NCI-H1048 (cell line): ENCODE measurements around the gene ACOXL.

Experiments
- DNase-seq: peaks from one replicate; lab custom pipeline; 2025; lab: John Stamatoyannopoulos, UW

ACOXL gene

DNA sequence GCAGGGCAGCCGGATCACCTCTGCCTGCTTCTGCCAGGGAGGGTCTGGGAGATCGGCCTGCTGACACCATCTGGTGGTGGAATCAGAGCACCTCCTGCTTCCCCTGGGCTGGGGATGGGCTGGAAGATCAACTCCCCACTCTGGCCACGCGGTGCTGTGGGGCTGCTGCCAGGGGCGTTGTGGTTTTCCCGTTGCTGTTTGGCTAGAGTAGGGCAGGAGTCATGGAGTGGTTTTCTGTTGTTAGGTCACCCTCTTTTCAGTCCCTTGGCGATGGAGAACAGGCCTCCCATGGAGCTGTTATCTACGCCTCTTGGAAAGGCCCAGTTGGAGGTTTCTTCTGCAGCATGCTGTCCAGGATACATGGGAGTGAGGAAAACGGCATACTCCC lies 403.5 kb downstream of the ACOXL start:
- DNase-seq, result no peak

DNA sequence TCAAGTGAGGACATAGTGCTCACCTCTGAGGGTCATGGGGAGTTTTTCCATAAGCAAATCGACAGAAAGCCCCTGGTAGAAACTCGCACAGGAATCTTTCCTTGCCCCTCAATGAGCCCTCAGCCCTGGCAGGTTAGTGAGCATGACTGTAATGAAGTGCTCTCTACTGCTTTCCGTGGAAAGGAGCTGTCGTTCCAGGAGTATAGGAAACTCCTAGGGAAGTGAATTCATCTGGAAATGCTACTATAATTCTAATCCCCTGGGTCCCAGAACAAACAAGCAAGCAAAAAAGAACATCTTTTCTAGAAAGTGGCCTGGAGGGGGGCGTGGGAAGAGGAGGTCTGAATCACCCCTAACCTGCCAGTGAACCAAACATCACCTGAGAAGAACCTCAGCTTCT lies 406.5 kb downstream of the ACOXL start:
- no peak for DNase-seq

DNA sequence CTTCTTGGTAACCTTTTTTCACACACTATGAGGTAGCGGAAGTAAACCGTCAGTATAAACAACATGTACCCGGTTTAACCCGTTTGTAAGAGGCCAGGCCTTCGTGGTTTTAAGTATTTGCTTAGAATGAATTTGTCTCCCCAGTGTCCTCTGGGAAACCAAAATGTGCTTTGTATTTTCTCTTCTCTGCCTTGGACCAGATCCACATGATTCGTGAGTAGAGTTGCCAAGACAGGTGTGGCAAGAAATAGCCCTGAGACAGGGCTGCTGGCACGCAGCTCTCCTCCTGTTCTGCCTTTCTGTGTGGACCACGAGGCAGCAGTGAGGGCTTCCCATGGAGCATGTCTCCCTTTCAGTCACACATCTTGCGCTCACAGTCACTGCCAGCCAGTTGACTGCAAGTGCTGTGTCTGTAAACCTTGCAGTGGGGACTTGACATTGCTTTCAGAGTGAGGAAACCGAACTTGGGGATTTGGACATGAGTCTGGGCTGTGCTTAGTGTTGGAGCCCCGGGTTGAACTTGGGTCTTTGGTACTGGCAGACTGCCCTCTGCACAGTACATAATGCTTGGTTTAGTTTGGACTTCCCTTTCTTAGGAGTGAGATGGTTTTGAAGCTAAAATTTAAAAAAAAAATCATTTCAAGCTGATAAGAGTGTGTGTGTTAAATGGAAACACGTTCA lies 407.4 kb downstream of the ACOXL start:
- no peak for DNase-seq

DNA sequence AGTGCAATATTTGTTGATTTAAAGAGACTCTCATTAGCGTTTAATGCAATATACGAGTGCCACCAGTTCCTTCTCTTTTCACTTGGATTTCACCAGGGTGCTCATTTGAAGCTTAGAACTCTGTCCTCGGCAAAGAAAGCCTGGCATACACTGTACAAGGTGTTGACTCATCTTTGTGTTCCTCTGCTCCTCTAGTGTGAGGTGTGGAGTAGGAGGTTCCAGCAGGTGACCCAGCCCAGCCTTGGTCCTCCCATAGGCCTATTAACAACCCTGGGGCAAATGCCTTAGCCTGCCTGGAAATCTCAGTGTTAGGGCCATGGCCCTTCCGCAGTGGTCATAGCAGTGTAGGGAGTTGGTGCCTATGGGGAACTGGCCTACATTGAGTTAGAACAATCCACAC lies 408.4 kb downstream of the ACOXL start:
- DNase-seq, result no peak

DNA sequence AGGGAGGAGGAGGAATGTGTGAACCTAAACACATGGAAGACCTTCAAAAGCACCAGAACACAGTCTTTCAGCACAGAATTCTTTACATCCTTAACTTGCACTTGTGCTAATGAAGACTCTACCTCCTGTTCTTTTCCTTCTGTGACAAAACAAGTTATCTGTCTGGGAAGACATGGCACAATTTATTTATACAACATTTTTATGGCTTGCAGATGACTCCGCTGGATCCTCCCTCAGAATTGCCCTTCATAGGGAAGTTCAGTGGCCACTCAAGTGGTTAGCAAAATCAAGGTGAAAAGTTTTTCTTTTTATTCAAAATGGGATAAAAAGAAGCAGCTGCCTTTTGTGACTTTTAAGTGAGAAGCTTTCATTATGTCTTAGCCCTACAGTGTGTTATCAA lies 409.7 kb downstream of the ACOXL start:
- DNase-seq, result no peak

DNA sequence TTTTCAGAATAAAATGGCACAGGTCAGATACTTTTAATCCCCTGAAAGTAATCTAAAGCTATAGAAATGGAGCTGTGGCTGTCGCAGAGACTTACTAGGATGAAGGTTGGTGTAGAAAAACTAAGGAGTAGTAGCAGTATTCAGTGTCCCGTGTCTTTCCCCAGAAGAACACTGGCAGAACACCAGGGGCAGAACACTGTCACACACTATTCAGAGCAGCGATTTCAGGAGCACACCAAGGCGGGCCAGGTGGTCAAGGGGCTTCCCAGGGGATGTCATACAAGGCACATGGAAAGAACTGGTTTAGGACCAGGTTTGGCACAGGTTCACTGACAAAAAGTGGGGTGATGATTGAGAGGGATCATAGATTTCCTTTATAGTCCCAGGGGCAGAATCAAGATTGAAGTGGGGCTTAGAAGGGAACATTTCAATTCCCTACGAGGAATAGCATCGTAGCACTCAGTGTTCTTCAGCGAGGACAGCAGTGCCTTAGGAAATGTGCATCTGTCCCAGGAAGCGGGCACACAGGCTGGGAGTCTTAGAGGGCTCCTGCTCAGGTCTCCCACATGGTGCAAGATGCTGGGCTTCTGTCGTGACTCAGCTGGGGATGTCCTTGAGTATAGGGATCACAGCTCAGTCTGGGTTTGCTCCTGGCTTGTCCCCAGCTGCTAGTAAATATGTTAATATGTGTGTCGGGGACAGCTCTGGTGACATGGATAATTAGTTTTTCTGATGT lies 410.9 kb downstream of the ACOXL start:
- DNase-seq, result no peak

DNA sequence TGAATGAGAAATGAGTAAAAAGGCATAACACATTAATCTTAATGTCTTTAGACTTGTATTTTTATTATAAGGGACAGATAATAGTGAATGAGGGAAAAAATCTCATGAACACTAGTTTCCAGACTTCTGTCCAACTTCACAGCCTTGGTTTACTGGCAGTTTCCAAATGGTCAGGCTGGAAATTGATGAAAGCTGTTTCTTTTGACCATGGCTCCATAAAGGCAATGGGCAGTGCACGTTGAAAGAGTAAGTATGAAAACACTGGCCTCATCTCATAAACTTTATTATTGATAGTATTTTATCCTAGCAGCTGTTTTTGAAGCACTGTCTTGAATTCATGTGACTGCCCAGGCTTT lies 411.4 kb downstream of the ACOXL start:
- no peak for DNase-seq

DNA sequence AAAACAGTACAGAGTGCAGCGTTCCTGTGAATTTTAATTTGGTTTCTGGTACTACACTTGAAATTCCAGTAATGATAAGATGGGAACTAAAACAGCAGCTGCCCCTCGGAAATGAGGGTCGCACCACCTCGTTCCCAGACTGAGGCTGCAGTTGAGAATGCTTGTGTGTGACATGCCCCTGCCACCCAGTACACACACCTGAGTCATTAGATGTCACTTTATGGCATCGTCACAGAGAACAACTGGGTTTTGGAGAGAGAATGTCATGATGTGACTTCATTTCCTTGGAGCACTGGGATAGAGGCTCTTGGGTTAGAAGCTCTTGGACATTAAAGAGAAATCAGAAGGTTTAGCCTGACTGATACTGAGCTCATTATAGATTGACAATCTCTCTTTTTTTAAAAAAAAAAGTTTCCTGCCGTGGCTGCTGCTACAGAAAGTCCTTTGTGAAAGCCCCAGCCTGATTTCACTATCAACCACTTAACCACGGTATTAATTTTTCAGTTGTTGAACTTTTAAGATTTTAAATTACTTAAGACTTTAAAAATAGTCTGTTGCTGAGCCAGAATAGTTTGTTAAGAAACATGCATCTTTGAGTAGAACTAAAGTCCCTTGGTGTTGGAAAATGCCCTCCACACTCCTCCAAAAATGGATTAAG lies 412.9 kb downstream of the ACOXL start:
- no peak for DNase-seq

DNA sequence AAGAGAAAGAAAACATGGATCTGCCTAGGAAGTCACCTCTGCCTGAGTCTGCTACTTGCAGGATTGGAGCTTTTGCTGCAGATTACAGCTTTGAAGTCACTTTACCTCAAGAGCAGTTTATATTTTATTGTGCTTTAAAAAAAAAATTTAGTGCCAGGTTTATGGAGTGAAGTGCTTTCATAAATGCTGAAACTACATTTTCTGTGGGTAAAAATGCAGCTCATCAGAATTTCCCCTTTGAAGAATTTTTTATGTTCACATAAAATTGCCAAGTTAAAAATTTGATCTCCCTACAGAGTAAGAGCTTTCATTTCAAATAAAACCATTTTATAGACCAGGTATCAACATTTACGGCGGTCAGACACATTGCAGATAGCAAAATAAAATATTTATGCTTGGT lies 413.6 kb downstream of the ACOXL start:
- no peak for DNase-seq

DNA sequence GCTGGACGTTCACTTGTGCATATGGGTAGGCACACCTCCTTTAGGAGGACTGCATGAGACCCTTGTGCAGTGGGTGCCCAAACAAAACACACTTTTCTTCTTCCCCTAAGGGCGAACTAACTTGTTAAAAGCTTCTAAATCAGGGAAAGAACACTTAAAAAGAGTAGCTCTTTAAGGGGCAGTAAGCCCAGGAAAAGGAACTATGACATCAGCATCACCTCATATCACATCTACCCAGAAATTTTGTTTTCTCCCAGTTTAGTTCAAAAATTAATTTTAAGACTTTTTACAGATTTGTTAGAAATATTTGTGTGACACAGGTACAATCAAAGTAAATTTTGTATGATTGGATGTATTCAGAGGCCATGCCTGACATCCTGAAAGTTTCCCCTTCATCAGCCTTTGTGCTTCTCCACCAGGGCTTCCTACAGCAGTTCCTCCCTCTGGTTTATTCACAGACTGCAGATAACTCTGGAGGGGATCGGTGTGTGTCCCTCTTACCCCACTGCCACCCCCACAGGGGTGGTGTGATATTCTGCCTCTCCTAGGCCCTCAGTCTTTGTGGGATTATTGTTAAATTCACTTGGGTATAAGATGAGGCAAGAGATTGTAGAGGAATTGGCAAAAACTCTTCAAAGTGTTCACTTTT lies 416.0 kb downstream of the ACOXL start:
- no peak for DNase-seq

DNA sequence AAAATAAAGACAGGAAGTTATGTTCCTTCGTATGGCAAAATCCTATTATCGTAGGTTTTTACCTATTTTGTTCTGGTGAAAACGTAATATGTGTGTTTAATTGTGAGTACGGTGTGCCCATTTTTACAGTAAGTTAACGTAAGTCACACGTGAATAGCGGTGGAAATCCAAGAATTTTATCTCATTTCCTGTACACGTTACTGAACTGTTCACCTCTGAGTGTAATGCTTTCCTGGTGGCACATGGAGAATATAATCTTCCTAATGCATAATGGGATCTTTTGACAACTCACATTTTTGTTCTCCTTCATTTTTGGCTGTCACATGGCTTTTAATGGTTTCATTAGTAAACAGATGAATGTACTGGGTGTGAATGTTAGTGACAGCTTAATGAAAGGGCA lies 416.6 kb downstream of the ACOXL start:
- no peak for DNase-seq

DNA sequence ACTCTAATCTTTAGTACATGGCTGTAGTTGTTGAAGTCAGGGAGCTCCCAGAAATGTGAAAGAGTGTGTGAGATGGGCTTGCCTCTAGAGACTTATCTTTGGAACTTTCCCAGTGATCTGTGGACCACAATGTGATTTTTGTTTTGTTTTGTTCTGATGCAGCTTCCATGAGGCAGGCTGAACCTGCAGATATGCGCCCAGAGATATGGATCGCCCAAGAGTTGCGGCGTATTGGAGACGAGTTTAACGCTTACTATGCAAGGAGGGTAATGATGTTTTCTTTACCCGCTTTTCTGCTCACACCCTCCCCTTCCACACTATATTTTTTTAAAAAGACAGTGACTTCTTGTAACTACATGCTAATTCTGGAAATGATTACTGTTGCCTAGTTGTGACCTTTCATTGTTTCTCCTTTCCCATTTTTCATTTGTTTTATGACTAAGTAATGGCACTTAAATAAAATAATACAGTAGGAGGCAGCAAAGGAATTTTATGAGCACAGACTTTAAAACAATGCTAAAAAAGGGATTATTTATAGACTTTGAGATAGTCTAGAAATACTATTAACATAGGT lies 417.6 kb downstream of the ACOXL start:
- no peak for DNase-seq

DNA sequence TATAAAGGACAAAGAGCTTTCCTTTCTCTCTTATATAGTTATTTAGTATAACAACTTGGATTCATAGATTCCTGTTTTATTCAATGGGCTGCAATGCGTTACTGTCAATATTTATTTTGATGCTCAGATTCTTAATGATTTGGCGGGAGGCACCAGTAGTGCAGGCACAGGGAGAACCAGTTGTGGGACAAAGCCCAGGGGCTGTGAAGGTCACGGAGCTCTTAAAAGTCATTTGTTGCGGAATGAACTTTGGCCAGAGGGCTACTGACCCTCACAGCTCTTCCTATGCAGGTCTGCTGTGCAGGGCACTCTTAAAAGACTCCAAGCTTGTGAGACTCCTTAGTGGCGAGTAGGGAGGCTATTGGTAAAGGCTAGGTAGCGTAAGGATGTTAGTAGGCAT lies 422.4 kb downstream of the ACOXL start:
- no peak for DNase-seq

DNA sequence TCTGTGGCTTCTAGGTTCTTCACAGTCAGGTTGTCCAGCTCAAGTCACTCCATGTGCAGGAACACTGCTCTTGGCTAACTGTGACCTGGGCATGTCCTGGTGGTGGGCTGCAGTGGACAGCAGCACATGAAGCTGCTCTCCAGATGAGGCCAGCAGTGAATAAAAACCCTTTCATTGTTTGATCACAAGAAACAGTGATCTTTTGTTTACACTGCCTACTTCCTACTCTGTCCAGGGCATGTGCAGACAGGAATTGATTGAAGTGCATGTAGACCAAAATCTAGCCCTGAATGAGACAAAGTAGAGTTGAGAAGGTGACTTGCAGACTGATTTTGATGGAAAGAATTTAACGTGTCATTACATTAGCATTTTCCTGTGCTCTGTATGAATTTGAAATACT lies 423.2 kb downstream of the ACOXL start:
- DNase-seq, result no peak

DNA sequence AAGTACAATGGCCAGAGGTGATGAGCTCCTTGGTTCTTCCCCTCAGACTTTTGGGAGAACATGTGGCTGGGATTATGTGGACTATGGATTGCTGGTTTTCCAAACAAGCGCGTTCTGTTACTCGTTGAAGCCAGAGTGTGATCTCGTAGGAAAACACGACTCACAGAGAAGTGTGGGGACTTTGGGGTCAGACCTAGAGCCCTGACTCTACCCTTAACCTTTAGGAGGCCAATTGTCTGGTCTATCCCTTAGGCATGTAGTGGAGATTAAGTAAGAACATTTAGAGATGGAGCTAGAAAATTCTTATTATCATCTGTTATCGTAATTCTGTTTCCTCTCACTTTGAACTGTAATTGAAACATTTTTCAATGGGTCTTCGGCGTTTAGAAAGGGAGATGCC lies 424.2 kb downstream of the ACOXL start:
- DNase-seq, result no peak

DNA sequence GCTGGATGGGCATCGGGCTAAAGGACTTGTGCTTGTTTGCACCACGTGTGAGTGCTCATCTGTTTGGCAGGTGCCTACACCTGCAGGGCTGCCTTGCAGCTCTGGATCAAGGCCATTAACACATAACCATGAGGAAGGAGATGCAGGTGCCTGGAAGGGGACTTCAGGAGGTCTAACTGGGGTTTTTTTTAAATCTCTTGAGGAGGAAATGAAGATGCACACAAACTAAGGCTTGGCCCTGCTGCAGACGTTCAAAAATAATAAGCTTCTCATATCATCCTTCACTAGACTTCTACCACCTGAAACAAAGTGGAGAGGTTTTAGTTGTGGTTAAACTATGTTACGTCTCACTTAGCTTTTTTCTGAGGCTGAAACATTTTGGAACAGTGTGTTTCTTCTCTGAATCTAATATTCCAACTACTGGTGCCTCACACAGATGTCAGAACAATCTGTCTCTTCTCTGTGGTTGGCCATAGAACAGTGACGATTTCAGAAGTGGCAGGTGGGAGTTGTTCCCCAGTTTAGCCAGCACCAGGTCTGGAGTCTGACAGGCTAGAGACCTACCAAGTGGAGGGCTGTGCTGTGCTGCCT lies 424.8 kb downstream of the ACOXL start:
- DNase-seq, result no peak

DNA sequence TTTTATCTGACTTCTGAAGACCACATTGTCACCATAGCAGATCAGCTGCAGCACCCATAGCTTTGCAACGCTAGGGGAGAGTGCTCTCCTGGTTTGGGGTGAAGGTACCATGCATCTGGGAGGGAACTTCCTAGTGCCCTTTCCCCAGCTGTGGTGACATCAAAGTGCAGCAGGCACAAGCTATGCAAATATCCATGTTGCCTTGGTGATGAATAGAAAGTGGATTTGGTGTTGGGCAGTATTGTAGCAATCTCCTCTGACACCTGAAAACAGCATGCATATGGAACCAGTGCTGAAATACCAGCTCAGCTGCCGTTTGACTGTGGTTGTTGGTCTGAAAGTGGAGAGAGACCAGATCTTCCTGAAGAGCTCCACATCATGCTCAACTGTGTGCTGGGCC lies 425.4 kb downstream of the ACOXL start:
- no peak for DNase-seq

DNA sequence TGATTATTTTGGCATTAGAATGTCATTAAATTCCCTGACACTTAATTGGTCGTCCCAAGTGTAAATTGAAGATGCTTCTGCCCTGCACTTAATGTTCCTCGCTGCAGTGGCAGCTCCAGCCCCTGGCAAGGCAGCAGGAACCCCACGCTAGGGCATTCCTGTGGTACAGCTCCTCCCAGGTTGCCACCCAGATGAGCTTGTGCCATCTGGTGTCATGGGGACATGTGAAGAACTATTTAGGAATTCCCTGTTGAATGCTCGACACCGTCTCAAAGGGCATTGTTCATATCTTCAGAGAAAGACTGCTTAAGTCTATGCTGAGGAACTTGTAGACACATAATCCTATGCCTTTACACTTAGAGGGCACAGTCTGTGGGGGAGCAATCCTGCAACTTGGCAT lies 427.3 kb downstream of the ACOXL start:
- no peak for DNase-seq

DNA sequence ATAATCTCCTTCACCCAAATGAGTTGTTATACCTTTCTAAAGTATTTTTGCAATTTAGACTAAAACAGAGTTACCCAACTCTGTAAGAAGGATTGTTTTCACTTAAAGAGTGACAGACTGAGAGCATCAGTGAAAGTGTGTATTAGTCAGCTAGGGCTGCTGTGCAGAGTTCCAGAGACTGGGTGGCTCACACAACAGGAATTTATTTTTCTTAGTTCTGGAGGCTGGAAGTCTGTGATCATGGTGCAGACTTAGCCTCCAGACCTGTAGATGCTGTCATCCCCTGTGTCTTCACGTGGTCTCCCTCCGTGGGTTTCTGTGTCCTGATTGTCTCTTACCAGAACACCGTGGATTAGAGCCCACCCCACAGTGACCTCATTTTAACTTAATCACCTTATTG lies 428.4 kb downstream of the ACOXL start:
- DNase-seq, result no peak

DNA sequence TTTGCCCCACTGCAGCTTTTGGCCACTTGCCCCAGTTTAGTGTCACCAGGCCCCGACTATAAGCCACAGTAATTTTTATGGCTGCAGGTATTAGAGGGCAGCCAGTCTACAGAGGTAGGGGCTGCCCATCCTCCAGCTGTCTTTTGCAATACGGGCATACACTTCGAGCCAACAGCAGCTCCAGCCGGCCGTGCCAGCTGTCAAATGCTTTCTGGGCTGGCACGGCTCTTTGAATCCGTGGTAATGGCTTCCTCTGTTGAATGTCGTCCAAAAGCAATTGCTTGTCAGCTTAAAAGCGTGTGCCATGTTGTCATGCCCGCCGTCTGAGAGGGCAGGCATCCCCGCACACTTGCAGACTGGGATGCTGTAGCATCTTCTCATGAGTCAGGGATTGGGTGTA lies 429.6 kb downstream of the ACOXL start:
- DNase-seq, result no peak

DNA sequence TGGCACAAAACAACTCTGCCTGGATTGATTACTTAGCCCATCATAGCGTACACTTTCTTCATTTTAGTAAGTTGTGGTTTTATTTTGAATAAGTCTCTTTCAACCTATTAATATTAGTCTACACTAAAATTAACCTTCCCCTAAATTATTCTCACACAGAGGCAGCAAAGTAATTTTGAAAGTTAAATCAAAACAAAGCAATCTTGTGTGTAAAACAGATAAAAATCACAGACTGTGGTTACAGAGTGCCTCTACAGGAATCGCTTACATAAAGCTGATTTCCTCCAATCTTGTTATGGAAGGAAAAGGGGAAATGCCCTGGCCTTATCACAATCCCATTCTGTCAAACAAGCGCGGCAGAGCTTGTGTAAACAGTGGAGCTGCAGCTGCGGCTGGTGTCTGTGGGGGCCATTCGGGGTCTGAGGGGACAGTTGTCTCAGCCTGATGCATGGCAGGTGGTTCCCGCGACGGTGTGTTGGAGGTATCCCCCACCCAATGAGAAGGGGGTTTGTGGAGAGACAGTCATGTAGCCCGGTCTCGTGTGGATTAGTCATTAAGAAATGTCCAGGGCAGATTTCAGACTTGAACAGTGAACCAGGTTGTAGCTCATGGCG lies 430.5 kb downstream of the ACOXL start:
- no peak for DNase-seq

DNA sequence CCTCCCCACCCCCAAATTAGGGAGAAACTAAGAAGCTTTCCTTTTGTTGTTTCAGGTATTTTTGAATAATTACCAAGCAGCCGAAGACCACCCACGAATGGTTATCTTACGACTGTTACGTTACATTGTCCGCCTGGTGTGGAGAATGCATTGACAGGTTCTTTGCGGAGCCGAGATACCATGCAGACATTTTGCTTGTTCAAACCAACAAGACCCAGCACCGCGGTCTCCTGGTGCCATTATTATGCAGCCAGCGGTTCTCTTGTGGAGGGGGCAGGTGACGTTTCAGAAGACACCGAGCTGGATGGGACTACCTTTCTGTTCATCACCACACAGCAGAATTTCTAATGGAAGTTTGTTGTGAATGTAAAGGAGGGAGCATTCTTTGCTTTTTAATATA lies 431.7 kb downstream of the ACOXL start:
- DNase-seq, result no peak
